Measurements from ENCODE around the gene WDR82.

The WDR82 gene

DNA sequence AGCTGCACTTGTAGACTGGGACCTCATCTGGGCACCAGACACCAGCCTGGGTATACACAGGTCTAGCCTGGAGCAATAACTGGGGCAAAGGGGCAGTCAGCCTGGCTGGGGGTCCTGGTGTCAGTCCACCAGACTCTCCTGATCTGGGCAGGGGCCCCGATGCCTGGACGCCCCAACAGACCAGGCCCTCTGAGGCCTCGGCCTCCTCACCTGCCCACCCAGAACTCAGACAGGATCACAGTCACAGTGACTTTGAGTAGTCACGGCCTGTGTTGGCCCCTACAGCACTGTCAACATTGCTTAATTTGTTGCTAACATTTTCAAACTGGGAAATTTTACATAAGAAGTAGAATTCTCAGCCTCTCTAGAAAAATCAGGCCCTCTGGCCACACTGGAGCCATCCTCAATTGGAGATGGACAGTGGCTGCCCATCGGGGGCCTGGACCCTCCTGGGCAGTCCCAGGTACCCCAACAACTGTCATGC lies 45.3 kb downstream of the WDR82 start:
- WGBS, result 92% methylated on average over 5 of the region's 5 CpGs

DNA sequence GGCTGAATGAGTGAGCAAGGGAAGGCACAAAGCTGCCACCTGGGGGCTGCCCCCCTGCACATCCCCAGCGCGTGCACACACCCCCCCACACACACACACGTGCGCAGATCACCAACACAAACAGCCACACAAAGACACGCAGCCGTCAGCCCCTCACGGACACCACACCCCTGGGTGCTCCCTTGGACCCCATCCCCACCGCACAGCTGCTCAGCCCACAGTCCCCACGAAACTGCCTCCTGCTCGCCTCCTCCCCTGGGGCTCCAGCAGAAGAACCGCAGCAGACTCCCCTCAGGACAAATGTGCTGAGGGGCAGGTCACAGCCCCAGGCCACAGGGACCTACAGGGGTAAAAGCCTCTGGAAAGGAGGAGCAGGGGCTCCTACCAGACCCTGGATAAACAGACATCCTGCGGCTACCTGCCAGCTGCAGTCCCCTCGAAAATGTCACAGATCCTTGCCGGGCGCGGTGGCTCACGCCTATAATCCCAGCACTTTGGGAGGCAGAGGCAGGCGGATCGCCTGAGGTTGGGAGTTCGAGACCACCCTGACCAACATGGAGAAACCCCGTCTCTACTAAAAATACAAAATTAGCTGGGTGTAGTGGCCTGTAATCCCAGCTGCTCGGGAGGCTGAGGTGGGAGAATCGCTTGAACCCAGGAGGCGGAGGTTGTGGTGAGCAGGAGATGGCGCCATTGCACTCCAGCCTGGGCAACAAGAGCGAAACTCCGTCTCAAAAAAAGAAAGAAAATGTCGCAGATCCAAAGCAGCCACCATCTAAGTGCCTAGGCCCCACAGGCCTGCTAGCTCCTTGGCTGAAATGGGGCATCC lies 46.0 kb downstream of the WDR82 start:
- H3K36me3 ChIP-seq (ENCODE audit: insufficient read depth, low read length), result peaks cover 30% of the 10 kb centered on the region

More for the DNA sequence above, 45.3 kb downstream of the WDR82 start:
- Histone ChIP-seq H3K27me3 (ENCODE audit: insufficient read depth, low read length) (no peaks in the 10 kb centered on the region), H3K4me1 (ENCODE audit: insufficient read depth, low read length) (peaks cover 16% of the 10 kb centered on the region), H3K27ac (ENCODE audit: low read depth, low read length) (no peak overlapping the region), H3K9me3 (ENCODE audit: insufficient read depth, low read depth, low read length) (no peaks in the 10 kb centered on the region), H3K4me3 (ENCODE audit: low read length) (no peak overlapping the region), H3K9ac (ENCODE audit: low read depth, low read length) (no peak overlapping the region), H3K36me3 (ENCODE audit: insufficient read depth, low read length) (peaks cover 30% of the 10 kb centered on the region)

DNA sequence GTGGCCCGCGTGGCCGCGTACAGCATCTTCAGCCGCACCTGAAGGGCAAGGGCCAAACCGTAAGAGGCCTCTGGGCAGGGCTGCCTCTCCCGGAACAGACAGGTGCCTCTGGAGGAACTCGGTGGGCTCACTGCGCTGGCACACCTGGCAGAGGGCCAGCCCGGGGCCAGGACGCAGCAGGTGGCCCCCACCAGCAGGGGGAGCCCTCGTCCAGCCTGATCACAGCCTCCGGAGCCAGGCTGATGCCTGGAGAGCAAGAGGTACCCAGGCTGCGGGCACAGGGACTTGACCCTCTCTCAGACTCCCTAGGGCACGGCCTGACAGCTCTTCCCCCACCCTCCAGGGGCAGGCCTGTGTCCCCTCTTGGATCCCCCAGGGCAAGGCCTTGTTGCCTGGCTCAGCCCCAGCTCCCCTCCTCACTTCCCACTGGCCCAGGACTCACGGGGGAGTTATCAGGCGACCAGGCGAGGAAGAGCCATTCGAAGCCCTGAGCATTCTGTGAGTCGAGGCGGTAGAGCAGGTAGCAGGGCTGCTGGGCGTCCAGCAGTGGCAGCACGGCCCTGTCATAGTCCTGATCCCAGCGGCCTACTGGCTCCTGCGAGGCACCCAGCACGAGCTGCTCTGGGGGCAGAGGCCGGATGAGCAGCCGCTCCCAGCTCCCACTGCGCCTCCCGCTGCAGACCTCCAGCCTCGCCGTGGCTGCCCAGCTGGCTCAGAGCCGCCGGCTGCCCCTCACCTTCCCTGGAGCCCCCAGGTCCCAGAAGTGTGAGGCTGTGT lies 46.8 kb downstream of the WDR82 start:
- Histone ChIP-seq H3K27ac (ENCODE audit: low read depth, low read length) (no peak overlapping the region), H3K4me1 (ENCODE audit: insufficient read depth, low read length) (0 out of 2 replicates have a peak, but pooled peaks cover 2% of the 10 kb centered on the region), H3K9ac (ENCODE audit: low read depth, low read length) (no peak overlapping the region), H3K4me3 (ENCODE audit: low read length) (no peak overlapping the region), H3K27me3 (ENCODE audit: insufficient read depth, low read length) (no peaks in the 10 kb centered on the region), H3K9me3 (ENCODE audit: insufficient read depth, low read depth, low read length) (no peaks in the 10 kb centered on the region), H3K36me3 (ENCODE audit: insufficient read depth, low read length) (peaks cover 30% of the 10 kb centered on the region)
- 88% methylated on average over 34 of the region's 34 CpGs for WGBS

More for the DNA sequence above, 46.0 kb downstream of the WDR82 start:
- Histone ChIP-seq H3K4me1 (ENCODE audit: insufficient read depth, low read length) (peaks cover 10% of the 10 kb centered on the region), H3K27ac (ENCODE audit: low read depth, low read length) (no peak overlapping the region), H3K9me3 (ENCODE audit: insufficient read depth, low read depth, low read length) (no peaks in the 10 kb centered on the region), H3K4me3 (ENCODE audit: low read length) (no peak overlapping the region), H3K27me3 (ENCODE audit: insufficient read depth, low read length) (no peaks in the 10 kb centered on the region), H3K9ac (ENCODE audit: low read depth, low read length) (no peak overlapping the region)
- WGBS, result 92% methylated on average over 27 of the region's 28 CpGs

DNA sequence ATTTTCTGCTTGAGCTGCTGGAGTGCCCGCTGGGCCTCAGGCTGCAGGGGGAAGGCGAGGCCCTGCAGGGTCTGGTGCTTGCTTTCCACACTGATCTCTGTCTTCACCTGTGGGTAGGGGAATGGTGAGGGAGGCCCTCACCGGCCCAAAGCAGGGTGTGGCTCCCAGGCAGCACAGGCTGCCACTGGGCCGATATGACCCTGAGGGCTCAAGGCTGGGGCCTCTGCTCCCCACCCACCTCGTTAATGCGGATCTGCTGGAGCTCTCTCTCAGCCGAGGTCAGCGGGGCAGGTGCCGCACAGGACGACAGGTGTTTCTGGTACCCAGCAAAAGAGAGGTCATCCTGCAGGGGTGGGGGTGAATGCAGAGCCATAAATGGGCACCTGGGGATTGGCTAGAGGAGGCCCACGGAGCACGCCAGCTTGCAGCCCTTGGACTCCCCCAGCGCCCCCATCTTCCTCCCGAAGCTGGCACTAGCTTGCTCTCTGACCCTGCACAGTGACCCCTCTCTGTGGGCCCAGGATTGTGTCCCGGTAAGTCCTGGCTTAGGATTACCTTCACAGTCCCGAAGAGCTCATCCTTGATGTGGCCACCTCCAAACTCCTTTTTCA lies 47.5 kb downstream of the WDR82 start:
- 96% methylated on average over 16 of the region's 16 CpGs for WGBS
- Histone ChIP-seq H3K27me3 (ENCODE audit: insufficient read depth, low read length) (no peaks in the 10 kb centered on the region), H3K4me1 (ENCODE audit: insufficient read depth, low read length) (no peaks in the 10 kb centered on the region), H3K9me3 (ENCODE audit: insufficient read depth, low read depth, low read length) (no peaks in the 10 kb centered on the region), H3K4me3 (ENCODE audit: low read length) (no peak overlapping the region), H3K9ac (ENCODE audit: low read depth, low read length) (no peak overlapping the region), H3K27ac (ENCODE audit: low read depth, low read length) (no peak overlapping the region), H3K36me3 (ENCODE audit: insufficient read depth, low read length) (peaks cover 30% of the 10 kb centered on the region)

DNA sequence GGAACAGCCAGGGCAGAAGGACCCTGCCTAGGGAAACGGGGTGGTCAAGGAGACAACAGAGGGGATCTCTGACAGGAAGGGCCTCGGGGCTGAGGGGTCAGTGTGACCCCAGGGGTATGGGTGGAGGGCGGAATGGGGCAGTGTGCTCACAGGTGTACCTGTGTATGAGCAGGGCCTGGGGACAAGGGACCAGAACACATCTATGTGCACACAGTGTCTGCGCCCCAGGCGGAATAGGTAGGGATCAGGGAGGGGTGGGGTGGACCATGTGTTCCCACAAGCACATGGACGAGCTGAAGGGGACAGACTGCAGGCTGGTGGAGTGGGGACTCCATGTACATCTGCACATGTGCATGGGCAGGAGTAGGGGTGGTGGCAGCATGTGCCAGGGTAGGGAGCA lies 48.0 kb downstream of the WDR82 start:
- Histone ChIP-seq H3K4me1 (ENCODE audit: insufficient read depth, low read length) (no peaks in the 10 kb centered on the region), H3K9me3 (ENCODE audit: insufficient read depth, low read depth, low read length) (no peaks in the 10 kb centered on the region), H3K27ac (ENCODE audit: low read depth, low read length) (no peak overlapping the region), H3K9ac (ENCODE audit: low read depth, low read length) (no peak overlapping the region), H3K36me3 (ENCODE audit: insufficient read depth, low read length) (peaks cover 30% of the 10 kb centered on the region), H3K4me3 (ENCODE audit: low read length) (no peak overlapping the region), H3K27me3 (ENCODE audit: insufficient read depth, low read length) (no peaks in the 10 kb centered on the region)
- 94% methylated on average over 6 of the region's 6 CpGs for WGBS

DNA sequence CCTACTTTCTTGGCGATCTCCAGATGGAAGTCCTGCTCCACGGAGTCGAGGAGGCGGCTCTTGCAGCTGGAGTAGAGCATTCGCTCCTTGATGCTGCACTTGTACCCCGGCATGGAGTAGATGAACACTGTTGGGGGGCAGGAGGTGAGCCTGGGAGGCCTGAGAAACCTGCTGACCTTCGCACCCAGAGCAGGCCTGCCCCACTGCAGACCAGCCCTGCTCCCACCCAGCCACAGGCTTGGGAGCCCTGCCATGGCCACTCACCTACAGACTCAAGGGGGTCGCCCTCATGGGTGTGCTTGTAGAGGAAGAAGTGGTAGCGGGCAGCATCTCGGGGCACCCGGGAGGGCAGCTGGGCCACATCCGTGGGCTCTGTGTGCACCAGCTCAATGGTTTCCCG lies 48.8 kb downstream of the WDR82 start:
- H3K9me3 ChIP-seq (ENCODE audit: insufficient read depth, low read depth, low read length), result no peaks in the 10 kb centered on the region
- H3K9ac ChIP-seq (ENCODE audit: low read depth, low read length), result no peak overlapping the region
- H3K4me1 ChIP-seq (ENCODE audit: insufficient read depth, low read length), result no peaks in the 10 kb centered on the region
- WGBS, result 97% methylated on average over 13 of the region's 13 CpGs
- no peak overlapping the region for H3K4me3 ChIP-seq (ENCODE audit: low read length)
- H3K36me3 ChIP-seq (ENCODE audit: insufficient read depth, low read length), result peaks cover 30% of the 10 kb centered on the region
- H3K27me3 ChIP-seq (ENCODE audit: insufficient read depth, low read length), result no peaks in the 10 kb centered on the region
- no peak overlapping the region for H3K27ac ChIP-seq (ENCODE audit: low read depth, low read length)

DNA sequence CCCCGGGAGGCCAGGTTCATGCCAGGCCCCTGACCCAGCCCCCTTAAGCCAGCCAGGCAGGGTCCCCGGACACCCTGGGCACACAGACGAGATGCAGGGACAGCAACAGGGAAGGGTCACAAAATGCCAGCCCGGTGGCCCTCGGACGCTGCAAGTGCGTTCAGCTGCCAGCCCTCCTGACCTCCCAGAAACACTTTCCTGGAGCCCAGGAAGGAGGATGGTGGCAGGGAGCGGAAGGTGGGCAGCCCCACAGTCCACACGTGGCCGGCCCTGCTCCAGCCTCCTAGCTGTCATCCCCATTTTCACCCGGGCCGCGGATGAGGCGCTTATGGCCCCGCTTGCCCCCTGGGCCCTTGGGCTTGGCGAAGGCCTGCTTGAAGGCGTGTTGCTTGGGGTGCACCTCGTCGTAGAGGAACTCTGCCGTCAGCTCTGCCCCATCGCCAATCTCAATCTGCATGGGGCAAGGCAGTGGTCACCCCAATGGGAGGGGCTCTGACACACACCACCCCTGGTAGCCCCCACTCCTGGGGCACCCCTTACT lies 49.6 kb downstream of the WDR82 start:
- H3K4me3 ChIP-seq (ENCODE audit: low read length), result no peak overlapping the region
- 93% methylated on average over 21 of the region's 21 CpGs for WGBS
- H3K9me3 ChIP-seq (ENCODE audit: insufficient read depth, low read depth, low read length), result no peaks in the 10 kb centered on the region
- H3K9ac ChIP-seq (ENCODE audit: low read depth, low read length), result no peak overlapping the region
- no peaks in the 10 kb centered on the region for H3K27me3 ChIP-seq (ENCODE audit: insufficient read depth, low read length)
- no peak overlapping the region for H3K27ac ChIP-seq (ENCODE audit: low read depth, low read length)
- peaks cover 30% of the 10 kb centered on the region for H3K36me3 ChIP-seq (ENCODE audit: insufficient read depth, low read length)
- H3K4me1 ChIP-seq (ENCODE audit: insufficient read depth, low read length), result no peaks in the 10 kb centered on the region

DNA sequence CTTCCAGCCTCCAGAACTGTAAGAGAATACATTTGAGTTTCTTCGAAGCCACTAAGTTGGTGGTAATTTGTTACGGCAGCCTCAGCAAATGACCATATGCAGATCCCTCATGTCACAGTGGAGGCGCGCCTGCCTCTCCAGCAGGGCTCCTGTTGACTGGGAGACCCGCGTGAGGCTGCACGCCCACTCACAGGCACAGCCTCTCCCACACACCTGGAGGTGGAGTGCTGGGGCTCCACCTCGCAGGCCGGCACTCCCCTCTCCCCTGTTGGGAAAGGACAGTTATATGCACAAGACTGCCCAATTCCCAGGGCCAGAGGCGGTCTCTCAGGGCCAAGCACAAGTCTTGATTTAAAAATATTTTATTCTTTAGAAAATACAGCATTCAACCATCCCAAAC lies 50.2 kb downstream of the WDR82 start:
- no peak overlapping the region for H3K9ac ChIP-seq (ENCODE audit: low read depth, low read length)
- no peak overlapping the region for H3K27ac ChIP-seq (ENCODE audit: low read depth, low read length)
- H3K4me3 ChIP-seq (ENCODE audit: low read length), result no peak overlapping the region
- H3K36me3 ChIP-seq (ENCODE audit: insufficient read depth, low read length), result peaks cover 30% of the 10 kb centered on the region
- H3K4me1 ChIP-seq (ENCODE audit: insufficient read depth, low read length), result no peaks in the 10 kb centered on the region
- no peaks in the 10 kb centered on the region for H3K9me3 ChIP-seq (ENCODE audit: insufficient read depth, low read depth, low read length)
- no peaks in the 10 kb centered on the region for H3K27me3 ChIP-seq (ENCODE audit: insufficient read depth, low read length)
- WGBS, result 93% methylated on average over 9 of the region's 10 CpGs

DNA sequence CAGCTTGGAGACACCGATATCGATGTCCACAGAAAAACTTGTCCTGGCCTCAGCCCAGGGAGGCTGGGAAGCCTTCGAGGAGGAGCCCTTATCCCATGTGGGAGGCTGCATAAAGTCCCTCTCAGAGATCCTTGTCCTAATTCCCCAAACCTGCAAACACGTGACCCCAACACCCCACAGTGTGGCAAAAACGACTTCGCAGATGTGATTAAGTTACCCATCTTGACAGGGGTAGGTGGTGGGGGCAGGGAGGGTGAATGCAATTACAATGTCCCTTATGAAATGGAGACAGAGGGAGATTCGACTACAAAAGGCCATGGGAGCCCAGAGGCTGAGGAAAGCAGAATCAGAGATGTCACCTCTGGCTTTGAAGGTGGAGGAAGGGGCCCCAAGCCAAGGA lies 50.7 kb downstream of the WDR82 start:
- 93% methylated on average over 7 of the region's 7 CpGs for WGBS
- H3K36me3 ChIP-seq (ENCODE audit: insufficient read depth, low read length), result peaks cover 30% of the 10 kb centered on the region
- no peak overlapping the region for H3K4me3 ChIP-seq (ENCODE audit: low read length)
- no peak overlapping the region for H3K9ac ChIP-seq (ENCODE audit: low read depth, low read length)
- H3K27ac ChIP-seq (ENCODE audit: low read depth, low read length), result no peak overlapping the region
- no peaks in the 10 kb centered on the region for H3K4me1 ChIP-seq (ENCODE audit: insufficient read depth, low read length)
- H3K27me3 ChIP-seq (ENCODE audit: insufficient read depth, low read length), result no peaks in the 10 kb centered on the region
- H3K9me3 ChIP-seq (ENCODE audit: insufficient read depth, low read depth, low read length), result no peaks in the 10 kb centered on the region

DNA sequence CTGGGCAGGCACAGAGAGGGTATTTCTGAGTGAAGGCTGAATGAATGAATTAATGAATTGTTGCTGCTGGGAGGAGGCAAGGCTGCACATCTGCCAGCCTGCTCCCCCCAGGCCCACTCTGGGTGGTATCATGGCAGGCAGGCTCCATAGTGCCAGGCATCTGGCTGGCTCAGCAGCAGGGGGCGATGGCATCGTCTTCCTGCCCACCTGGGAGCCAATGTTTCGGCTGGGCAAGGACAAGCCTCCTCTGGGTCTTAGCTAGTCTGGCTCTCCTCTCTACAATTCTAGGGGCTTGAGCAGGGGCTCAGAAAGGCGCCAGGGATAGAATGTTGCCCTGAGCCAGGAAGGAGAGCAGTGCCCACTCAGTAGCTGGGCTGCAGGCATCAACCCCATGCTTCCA lies 51.3 kb downstream of the WDR82 start:
- Histone ChIP-seq H3K27me3 (ENCODE audit: insufficient read depth, low read length) (no peaks in the 10 kb centered on the region), H3K4me1 (ENCODE audit: insufficient read depth, low read length) (no peaks in the 10 kb centered on the region), H3K36me3 (ENCODE audit: insufficient read depth, low read length) (peaks cover 30% of the 10 kb centered on the region), H3K9me3 (ENCODE audit: insufficient read depth, low read depth, low read length) (no peaks in the 10 kb centered on the region), H3K4me3 (ENCODE audit: low read length) (no peak overlapping the region), H3K27ac (ENCODE audit: low read depth, low read length) (no peak overlapping the region), H3K9ac (ENCODE audit: low read depth, low read length) (no peak overlapping the region)
- WGBS, result 77% methylated on average over 4 of the region's 4 CpGs
